A549 (cell line): ENCODE measurements around the gene TRAF3IP1.

ENCODE experiments used
- CEBPB ChIP-seq, 2 experiments: fragments of >200 bp in 1 of 2; sonication (Bioruptor Twin) in 1 of 2; formaldehyde crosslinking in 1 of 2; IDR thresholded peaks; 2 replicates each; pipeline ENCODE4 v1.6.1; 2012 to 2016
- CTCF ChIP-seq: fragments of >200 bp; sonication (Bioruptor Twin); formaldehyde crosslinking; IDR thresholded peaks from 3 replicates; pipeline ENCODE4 v1.5.1; 2016
- EP300 ChIP-seq, 2 experiments: fragments of >200 bp; sonication (Bioruptor Twin); formaldehyde crosslinking; IDR thresholded peaks; 2 replicates in 1 of 2; 3 replicates in 1 of 2; pipeline ENCODE4 v1.6.1; 2016 to 2017
- FOXS1 ChIP-seq: fragments of 250-450 bp; sonication (Bioruptor Pico); IDR thresholded peaks from 2 replicates; pipeline ENCODE4 v1.5.0; 2020; ENCODE audit warnings: mild to moderate bottlenecking, moderate library complexity
- GATA3 ChIP-seq: IDR thresholded peaks from 2 replicates; pipeline ENCODE4 v1.6.1; 2012; ENCODE audit warnings: borderline replicate concordance
- MAX ChIP-seq: IDR thresholded peaks from 2 replicates; pipeline ENCODE4 v1.6.1; 2012
- PHF8 ChIP-seq: fragments of 200-600 bp; sonication (generic); IDR thresholded peaks from 2 replicates; pipeline ENCODE4 v1.6.1; 2016; ENCODE audit warnings: low read depth, mild to moderate bottlenecking, antibody characterized with exemption, moderate library complexity, borderline replicate concordance
- POLR2A ChIP-seq: IDR thresholded peaks from 2 replicates; pipeline ENCODE4 v1.6.1; 2012; ENCODE audit warnings: mild to moderate bottlenecking, low read length
- POLR2AphosphoS2 ChIP-seq: conservative IDR thresholded peaks from 2 replicates; pipeline ENCODE4 v1.6.1; 2012; ENCODE audit warnings: low read length, improper control_type of control experiment, inconsistent platforms
- SMC3 ChIP-seq: fragments of >200 bp; sonication (Bioruptor Twin); formaldehyde crosslinking; IDR thresholded peaks from 3 replicates; pipeline ENCODE4 v1.6.1; 2018; ENCODE audit warnings: inconsistent platforms
- ZFP36 ChIP-seq: fragments of 450-650 bp; IDR thresholded peaks from 2 replicates; pipeline ENCODE4 v1.6.1; 2014; ENCODE audit warnings: borderline replicate concordance; ENCODE audit not compliant: partially characterized antibody
- TF ChIP-seq, protein P1 (sequence below): fragments of 200-600 bp; sonication (generic); IDR thresholded peaks from 2 replicates; pipeline ENCODE4 v1.6.1; 2016; ENCODE audit warnings: antibody characterized with exemption, mild to moderate bottlenecking, moderate library complexity

DNA sequence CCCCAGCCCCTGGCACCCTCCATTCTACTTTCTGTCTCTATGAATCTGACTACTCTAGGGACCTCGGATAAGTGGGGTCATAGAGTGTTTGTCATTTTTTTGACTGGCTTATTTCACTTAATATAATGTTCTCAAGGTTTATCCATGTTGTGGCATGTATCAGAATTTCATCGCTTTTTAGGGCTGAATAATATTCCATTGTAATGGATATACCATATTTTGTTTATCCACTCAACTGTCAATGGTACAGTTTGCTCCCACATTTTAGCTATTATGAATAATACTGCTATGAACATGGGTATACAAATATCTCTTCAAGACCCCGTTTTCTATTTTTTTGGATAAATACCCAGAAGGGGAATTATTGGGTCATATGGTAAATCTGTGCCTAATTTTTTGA is 7.4 kb downstream of the TRAF3IP1 start:
- no peak for TF ChIP-seq CEBPB (IDR thresholded peaks at IDR 0.05)
- TF ChIP-seq FOXS1 (CRISPR knock-in tag): no peak
- no peak for TF ChIP-seq GATA3
- no peak for TF ChIP-seq ZFP36
- TF ChIP-seq CTCF: no peak
- TF ChIP-seq PHF8: no peak
- TF ChIP-seq POLR2A: no peak
- no peak for TF ChIP-seq MAX
- TF ChIP-seq, protein P1, sequence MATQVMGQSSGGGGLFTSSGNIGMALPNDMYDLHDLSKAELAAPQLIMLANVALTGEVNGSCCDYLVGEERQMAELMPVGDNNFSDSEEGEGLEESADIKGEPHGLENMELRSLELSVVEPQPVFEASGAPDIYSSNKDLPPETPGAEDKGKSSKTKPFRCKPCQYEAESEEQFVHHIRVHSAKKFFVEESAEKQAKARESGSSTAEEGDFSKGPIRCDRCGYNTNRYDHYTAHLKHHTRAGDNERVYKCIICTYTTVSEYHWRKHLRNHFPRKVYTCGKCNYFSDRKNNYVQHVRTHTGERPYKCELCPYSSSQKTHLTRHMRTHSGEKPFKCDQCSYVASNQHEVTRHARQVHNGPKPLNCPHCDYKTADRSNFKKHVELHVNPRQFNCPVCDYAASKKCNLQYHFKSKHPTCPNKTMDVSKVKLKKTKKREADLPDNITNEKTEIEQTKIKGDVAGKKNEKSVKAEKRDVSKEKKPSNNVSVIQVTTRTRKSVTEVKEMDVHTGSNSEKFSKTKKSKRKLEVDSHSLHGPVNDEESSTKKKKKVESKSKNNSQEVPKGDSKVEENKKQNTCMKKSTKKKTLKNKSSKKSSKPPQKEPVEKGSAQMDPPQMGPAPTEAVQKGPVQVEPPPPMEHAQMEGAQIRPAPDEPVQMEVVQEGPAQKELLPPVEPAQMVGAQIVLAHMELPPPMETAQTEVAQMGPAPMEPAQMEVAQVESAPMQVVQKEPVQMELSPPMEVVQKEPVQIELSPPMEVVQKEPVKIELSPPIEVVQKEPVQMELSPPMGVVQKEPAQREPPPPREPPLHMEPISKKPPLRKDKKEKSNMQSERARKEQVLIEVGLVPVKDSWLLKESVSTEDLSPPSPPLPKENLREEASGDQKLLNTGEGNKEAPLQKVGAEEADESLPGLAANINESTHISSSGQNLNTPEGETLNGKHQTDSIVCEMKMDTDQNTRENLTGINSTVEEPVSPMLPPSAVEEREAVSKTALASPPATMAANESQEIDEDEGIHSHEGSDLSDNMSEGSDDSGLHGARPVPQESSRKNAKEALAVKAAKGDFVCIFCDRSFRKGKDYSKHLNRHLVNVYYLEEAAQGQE: no peak
- TF ChIP-seq EP300 (IDR thresholded peaks at IDR 0.05): no peak
- no peak for TF ChIP-seq SMC3
- TF ChIP-seq POLR2AphosphoS2: no peak
